AG04450 (cell line): ENCODE results near the gene REN. TPM values are rescaled to one million over a fixed set of nuclear protein-coding genes. Genes with fewer than 3 reads are reported as not detected.
A peak's percentile ranks its signal among the peaks of the same experiment; 100 is the strongest.

ENCODE experiments used
- CTCF ChIA-PET: fragments of 300-600, 350-600 bp; formaldehyde crosslinking; extraction: SDS; loops from one replicate; lab custom pipeline; 2022; ENCODE audit warnings: antibody characterized with exemption, inconsistent platforms; lab: Charles Lee
- POLR2A ChIA-PET: fragments of 350-600 bp; formaldehyde crosslinking; extraction: SDS; loops from one replicate; lab custom pipeline; 2021; ENCODE audit warnings: antibody characterized with exemption, inconsistent platforms; lab: Yijun Ruan, JAX
- DNase-seq: peaks from one replicate; pipeline ENCODE4 v3.0.0-alpha.2; 2011; ENCODE audit warnings: low read depth, low spot score
- H3K27ac ChIP-seq: one replicate; pipeline ENCODE4 v1.5.1; 2012; ENCODE audit warnings: low read depth, low read length, control low read depth
- H3K27me3 ChIP-seq: one replicate; pipeline ENCODE4 v1.6.0; 2012; ENCODE audit warnings: low read length; ENCODE audit not compliant: control insufficient read depth, insufficient read depth
- H3K4me3 ChIP-seq: 2 replicates; pipeline ENCODE4 v1.5.1; 2011; ENCODE audit warnings: mild to moderate bottlenecking, low read depth, low read length, control low read depth
- H3K9me3 ChIP-seq: 2 replicates; pipeline ENCODE4 v1.5.1; 2012; ENCODE audit warnings: low read length; ENCODE audit not compliant: control insufficient read depth, insufficient read depth
- polyA plus RNA-seq: library from polyadenylated mRNA; depleted of rRNA; stranded (reverse); fragments of >200 nt; gene quantifications from 2 replicates; pipeline ENCODE4 v1.2.3, GENCODE V29; 2011
- TF ChIP-seq, protein P1 (sequence below): IDR thresholded peaks from 2 replicates; pipeline ENCODE4 v1.5.1; 2011; ENCODE audit warnings: low read depth, low read length, control low read depth, inconsistent platforms

REN gene
- polyA plus RNA-seq, 1 experiment, result 0.72 TPM

- Histone ChIP-seq H3K9me3 (no peaks in the 10 kb centered on the region), H3K27me3 (no peaks in the 10 kb centered on the region), H3K4me3 (no peak overlapping the region), H3K27ac (no peak overlapping the region)
- CTCF ChIA-PET, result interaction anchor here (1.1 to 5.5 kb wide), 2 partner anchors 11 to 37 kb away, joined by 5 to 190 read pairs; partner anchors contain the start of genes GOLT1A and REN
- DNase-seq, result no peak
- POLR2A ChIA-PET, result no interaction called here
- TF ChIP-seq, protein P1, sequence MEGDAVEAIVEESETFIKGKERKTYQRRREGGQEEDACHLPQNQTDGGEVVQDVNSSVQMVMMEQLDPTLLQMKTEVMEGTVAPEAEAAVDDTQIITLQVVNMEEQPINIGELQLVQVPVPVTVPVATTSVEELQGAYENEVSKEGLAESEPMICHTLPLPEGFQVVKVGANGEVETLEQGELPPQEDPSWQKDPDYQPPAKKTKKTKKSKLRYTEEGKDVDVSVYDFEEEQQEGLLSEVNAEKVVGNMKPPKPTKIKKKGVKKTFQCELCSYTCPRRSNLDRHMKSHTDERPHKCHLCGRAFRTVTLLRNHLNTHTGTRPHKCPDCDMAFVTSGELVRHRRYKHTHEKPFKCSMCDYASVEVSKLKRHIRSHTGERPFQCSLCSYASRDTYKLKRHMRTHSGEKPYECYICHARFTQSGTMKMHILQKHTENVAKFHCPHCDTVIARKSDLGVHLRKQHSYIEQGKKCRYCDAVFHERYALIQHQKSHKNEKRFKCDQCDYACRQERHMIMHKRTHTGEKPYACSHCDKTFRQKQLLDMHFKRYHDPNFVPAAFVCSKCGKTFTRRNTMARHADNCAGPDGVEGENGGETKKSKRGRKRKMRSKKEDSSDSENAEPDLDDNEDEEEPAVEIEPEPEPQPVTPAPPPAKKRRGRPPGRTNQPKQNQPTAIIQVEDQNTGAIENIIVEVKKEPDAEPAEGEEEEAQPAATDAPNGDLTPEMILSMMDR, result no peak
These were observed 36.3 kb upstream of the REN start for GRCh38 chr1:204202481-204202880.

- TF ChIP-seq, protein P1, result no peak
- H3K9me3 ChIP-seq, result no peaks in the 10 kb centered on the region
- ChIA-PET POLR2A (no interaction called here), CTCF (no interaction called here)
- DNase-seq, result no peak
- no peak overlapping the region for H3K27ac ChIP-seq
- no peaks in the 10 kb centered on the region for H3K27me3 ChIP-seq
- no peak overlapping the region for H3K4me3 ChIP-seq
These were observed 35.4 kb upstream of the REN start for GRCh38 chr1:204201348-204202040.

DNA sequence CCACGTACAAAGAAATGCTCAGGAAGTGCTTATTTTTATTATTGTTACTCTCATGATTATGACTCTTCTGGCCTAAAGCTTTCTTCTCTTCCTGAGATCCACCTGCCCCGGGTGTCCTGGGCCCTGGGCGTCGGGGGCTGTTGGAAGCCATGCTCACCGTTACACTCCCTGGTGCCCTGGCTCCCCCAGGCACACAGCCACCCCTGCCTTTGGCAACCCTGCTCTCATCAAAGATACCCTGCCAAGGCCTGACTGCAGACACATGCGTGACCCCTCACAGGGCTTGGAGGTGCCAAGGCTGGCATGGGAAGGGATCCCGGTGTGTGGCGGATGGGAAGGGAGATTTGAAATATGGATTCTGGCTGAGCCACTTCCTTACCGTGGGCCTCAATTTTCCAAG, 33.4 kb upstream of the REN start:
- no peak for DNase-seq
- Histone ChIP-seq H3K4me3 (no peak overlapping the region), H3K27me3 (no peaks in the 10 kb centered on the region), H3K27ac (no peak overlapping the region), H3K9me3 (no peaks in the 10 kb centered on the region)
- ChIA-PET POLR2A (no interaction called here), CTCF (interaction anchor here (1.9 to 4.1 kb wide), 3 partner anchors 7 to 164 kb away, joined by 9 to 47 read pairs (median 10); partner anchors contain the start of gene GOLT1A)
- TF ChIP-seq, protein P1, result no peak

DNA sequence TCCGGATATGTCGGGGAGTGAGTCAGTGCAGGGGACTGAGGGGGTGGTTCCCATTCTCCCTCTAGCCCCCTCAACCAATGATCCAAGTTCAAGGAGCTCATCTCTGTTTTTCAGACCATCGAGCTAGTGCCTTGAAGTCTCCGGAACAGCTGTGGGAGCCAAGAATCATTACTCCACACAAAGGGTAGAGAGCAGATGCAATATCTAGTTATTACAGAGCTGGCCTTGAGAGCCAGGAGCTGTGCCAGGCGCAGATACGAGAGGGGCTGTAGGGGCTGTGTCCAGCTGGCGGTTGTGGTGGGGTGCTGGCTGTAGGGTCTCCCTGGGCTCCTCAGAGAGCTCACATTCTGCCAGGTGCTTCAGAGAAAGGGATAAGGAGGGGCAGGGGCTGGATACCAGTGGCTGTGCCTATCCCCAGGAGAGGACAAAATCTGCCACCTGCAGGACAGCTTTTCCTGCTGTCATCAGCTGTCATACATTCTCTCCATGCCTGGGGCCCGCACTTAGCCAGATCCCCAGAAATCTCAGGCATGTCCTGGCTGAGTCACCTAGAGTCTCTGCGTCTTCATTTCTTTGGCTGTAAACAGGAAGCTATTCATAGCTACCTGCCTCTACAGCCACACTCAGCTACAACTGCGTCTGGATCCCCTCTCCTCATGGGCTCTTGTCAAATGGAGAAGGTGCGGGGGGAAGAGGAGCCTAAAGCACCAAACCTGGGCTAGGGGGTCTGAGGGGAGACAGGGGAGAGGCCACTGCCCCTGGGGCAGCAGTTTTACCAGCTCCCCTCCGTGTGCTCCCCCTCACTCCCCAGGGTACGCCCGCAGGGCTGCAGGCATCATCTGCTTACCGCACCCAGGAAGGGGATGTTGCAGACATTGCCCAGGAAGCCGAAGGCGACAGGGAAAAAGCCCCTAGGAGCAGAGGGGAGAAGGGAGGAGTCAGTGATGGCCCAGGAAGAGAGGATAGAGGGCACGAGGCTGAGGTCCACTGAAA, 32.5 kb upstream of the REN start:
- Histone ChIP-seq H3K9me3 (no peaks in the 10 kb centered on the region), H3K4me3 (no peak overlapping the region), H3K27me3 (no peaks in the 10 kb centered on the region), H3K27ac (peak overlapping the region; percentile 63)
- ChIA-PET CTCF (interaction anchor here (1.0 to 4.1 kb wide), 9 partner anchors 8 to 200 kb away, joined by 3 to 47 read pairs (median 6); partner anchors contain the start of gene GOLT1A), POLR2A (interaction anchor here (0.9 to 1.0 kb wide), 2 partner anchors 8 to 26 kb away, joined by 4 to 5 read pairs; no protein-coding TSS in a partner anchor)
- TF ChIP-seq, protein P1, result no peak
- DNase-seq, result peak; percentile 46
